Esophagus squamous epithelium (tissue), 4 donors: ENCODE data around the gene HLA-DPA1.

Source experiments
- CTCF ChIP-seq, 6 experiments: fragments of 450-650 bp in 4 of 6; fragments of 200-600 bp in 2 of 6; sonication (generic) in 2 of 6; IDR thresholded peaks; one replicate each; pipeline ENCODE4 v1.5.1; 2016 to 2019; ENCODE audit warnings: antibody characterized with exemption in 6 of 6, mild to moderate bottlenecking in 4 of 6, moderate library complexity in 4 of 6
- POLR2A ChIP-seq, 4 donors: fragments of 450-650 bp; IDR thresholded peaks; one replicate each; pipeline ENCODE4 v1.6.1; 2017; ENCODE audit warnings: antibody characterized with exemption in 4 of 4, mild to moderate bottlenecking in 4 of 4, moderate library complexity in 3 of 4

- peak in 5 of 6 experiments; percentile 17 to 47 (median 38) for TF ChIP-seq CTCF (IDR thresholded peaks at IDR 0.05)
- TF ChIP-seq POLR2A (IDR thresholded peaks at IDR 0.05), result no peak
Measured at GRCh38 chr6:33091957-33092356, 18.5 kb upstream of the HLA-DPA1 start.
